NCI-H187 (cell line): Measurements from ENCODE around the gene TRIP12.
A peak's percentile ranks its signal among the peaks of the same experiment; 100 is the strongest.
"Not testable (repeated sequence)": the region's sequence is repeated elsewhere in the genome, so short reads cannot be mapped to it uniquely, and the experiment has no call there.

Source experiments
- DNase-seq, 2 experiments: peaks; one replicate each; lab custom pipeline; 2025; lab: John Stamatoyannopoulos, UW

The TRIP12 gene

DNA sequence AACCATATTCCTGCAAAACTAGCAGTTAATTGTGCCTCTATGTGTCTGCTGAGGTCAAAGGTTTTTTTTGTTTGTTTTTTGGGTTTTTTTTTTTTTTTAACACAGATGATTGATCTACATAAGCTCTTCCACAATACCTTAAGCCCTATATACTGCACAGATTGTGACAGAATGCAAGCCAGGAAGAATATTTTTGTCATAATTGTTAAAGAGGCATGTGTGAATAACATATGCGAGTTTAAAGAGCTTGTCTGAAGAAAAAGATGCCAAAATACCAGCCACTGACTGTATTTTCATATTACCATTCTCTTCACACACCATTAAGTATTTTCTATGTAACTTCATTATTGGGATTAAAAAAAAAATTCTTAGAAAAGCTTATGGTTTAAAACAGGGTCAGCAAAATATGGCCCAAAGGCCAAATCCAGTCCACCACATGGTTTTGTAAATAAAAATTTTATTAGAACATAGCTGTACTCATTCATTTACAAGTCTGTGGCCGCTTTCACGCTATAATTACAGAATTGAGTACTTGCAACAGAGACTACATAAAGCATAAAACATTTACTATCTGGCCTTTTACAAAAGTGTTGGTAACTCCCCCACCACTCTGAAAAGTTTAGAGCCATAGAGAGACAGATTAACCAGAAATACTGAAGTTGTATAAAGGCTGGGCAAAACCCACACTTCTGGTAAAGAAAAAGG is 89.9 kb downstream of the TRIP12 start:
- no peak for DNase-seq

DNA sequence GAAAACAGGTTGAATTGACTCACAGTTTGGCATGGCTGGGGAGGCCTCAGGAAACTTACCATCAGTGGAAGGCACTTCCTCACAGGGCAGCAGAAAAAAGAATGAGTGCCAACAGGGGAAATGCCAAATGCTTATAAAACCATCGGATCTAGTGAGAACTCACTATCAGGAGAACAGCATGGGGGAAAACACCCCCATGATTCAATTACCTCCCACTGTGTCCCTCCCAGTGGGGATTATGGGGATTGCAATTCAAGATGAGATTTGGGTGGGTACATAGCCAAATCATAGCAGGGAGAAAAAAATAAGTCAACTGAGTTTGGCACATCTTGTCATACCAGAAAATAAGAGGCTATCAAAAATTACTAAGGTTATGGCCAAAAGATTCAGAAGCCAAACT is 96.3 kb downstream of the TRIP12 start:
- DNase-seq, result no peak

DNA sequence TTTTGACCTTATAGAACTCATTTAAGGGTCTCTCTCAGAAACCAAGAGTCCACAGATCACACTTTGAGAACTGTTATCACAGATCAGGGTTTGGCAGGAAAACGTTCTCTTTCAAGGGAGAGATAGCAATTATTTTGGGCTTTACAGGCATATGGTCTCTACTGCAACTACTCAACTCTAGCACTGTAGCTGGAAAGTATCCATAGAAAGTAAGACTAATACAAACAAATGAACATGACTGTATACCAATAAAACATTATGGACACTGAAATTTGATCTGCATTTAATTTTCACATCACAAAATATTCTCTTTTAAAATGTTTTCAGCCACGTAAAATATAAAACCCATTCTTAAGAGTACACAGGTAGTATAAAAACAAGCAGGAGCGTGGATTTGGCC is 100.5 kb downstream of the TRIP12 start:
- no peak for DNase-seq

DNA sequence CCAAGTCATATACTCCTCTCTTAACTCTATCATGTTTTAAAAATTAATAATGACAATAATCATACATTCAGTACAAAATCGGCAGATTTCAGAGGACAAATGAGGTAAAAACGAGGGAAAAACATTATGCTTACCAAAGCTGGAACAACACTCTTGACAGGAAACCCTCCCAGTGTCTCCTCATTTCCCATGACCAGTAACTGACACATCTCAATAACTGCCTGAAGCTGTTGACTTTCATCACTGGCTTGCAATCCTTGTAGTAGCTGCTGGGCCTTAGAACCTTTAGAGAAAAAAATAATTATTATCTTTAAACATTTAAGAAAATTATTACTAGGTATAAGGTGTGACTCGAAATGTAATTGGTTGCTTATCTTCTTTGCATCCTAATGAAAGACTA is 103.6 kb downstream of the TRIP12 start:
- DNase-seq, result no peak

DNA sequence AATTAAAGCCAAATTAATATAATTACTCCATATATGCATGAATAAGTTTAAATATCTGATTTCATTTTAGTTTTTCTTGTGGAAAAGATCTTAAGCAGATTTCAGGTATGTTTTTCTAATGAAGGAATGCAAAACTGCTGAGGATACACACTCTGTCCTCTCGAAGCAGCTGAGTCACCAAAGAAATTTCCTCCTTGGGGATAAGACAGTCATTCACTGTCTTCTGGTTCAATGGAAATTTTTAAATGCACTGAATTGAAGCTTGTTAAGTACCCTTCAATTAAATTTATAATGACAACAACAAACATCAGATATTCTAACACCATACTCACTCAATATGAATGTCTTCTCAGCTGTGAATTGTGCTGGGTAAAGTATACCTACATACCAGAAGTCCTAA is 106.0 kb downstream of the TRIP12 start:
- no peak for DNase-seq

DNA sequence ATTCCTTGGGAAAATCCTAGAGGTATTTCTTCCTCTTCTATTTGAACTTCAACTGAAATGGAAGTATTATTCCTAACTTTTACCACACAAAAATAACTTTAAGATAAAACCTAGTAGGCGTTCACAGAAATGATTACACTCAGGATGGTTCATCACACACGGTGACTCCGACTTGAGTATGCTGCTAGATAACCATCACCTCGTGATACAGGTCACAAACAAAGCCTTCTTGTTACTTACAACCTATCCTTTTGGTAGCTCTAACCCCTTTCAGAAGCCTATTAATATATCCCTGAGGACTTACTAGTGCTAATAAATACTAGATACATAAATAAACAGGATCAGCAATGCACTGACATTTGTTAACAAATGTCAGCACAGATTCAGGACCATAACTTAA is 106.5 kb downstream of the TRIP12 start:
- no peak for DNase-seq

DNA sequence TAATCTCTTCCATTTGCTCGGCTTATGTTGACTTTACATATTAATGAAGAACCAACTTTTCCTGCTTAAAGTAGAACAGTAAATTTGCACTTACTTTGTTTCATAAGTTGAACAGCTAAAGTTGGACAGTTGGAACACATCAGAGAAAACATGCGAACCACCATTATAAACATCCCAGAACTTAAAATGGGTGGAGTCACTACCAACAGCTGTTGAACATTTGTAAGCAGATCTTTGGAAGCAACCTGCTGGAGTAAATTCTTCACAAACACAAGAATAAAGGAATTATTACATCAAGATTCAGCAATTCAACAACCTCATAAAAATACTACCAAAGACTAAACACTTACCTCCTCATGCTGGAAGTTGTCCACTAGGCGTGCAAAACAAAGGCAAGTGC is 111.0 kb downstream of the TRIP12 start:
- DNase-seq, result no peak

DNA sequence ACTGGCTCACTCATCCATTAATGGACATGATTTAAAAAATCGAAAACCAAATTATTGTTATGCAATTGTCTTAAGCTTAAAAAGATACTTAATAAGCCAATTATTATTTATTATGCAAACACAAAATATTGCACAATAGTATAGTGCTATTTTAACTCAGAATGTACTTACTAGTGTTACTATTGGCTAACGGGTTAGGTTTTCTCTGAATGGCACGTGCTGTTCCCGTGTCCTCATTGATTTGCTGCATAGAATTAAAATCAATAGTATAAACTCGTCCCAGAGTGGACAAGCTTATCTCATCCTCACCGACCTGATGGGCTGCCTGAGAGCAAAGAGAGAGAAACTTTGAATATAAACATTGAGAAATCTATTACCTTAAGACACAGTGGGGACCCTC is 116.2 kb downstream of the TRIP12 start:
- DNase-seq, result no peak

DNA sequence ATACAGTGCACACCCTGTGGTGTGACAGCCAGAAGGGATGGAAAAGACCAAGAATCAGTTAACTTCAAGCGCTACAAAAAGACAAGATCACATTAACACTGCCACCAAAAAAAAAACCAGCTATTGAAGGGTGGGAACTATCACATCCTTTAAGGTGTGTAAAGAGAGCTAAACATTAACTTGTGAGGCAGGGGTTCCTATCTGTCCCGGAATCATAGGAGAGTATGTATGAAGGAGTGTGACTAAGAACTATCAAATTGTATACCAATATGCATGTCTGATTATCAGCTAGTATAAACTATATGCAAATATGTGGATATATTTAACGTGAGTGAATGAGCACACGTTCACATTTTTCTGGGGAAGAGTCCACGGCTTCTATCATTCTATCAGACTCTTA is 119.0 kb downstream of the TRIP12 start:
- no peak for DNase-seq

DNA sequence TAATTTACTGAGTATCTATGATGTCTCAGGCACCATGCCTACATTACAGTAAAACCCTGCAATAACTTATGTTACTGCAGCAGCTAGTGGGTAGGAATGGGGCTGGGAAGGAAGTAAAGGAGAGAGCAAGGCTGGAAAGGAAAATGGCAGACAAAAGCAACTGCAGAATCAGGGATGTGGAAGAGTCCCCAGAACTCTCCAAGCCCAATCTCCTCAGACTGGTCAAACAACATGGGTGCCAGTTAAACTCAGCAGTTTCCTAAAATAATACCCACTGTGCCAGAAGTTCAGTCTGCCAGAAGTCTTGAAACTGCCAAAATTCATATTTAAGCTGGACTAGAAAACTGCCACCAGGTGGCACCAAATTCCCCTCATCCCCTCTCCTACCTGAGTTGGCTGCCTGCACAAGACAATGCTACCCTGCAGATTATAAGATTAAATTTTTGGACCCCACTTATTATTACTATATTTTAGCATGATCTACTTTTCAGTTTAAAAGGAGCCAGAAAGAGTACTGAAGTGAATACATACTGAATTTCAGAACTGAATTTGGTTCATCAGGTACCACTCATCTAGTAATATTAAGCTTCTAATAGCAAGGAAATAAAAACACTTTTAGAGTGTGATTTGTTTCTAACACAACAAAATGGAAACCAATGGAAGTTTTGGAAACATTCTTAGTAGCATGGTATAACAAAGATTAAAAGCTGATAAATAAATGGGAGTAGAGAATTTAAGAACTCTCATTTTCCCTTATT is 120.6 kb downstream of the TRIP12 start:
- peak in 1 of 2 experiments; percentile 3 for DNase-seq

DNA sequence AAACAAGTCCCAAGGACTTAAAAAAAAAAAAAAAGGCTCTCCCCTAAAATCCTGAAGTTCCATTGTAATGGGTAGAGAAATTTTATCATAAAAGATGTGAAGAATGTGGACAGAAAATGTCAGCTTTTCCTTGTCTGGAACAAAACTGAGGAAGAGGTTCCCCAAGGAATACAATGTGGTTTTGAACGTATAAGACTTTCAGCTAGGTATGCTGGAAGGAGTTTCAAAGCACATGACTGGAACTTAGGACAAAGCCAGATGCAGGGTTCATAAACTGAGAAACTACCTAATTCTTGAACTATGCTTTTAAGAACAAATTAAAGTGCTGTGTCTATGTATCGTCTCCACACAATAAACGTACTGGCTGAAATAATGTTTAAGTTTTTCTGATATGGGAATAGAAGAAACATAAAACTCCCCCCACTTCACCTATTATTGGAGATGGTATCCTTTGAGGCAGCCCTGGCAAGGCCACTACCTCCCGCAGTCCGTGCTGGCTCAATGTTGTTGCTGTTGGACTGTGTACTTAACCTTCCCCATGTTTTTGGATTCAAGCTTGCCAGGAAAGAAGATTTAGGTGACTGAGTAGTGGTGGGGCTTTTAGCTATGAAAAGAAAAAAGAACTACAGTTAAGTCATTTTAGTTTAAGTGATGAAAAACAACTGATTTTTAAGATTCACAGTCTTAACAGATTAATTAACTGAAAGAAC is 123.2 kb downstream of the TRIP12 start:
- DNase-seq, result no peak

DNA sequence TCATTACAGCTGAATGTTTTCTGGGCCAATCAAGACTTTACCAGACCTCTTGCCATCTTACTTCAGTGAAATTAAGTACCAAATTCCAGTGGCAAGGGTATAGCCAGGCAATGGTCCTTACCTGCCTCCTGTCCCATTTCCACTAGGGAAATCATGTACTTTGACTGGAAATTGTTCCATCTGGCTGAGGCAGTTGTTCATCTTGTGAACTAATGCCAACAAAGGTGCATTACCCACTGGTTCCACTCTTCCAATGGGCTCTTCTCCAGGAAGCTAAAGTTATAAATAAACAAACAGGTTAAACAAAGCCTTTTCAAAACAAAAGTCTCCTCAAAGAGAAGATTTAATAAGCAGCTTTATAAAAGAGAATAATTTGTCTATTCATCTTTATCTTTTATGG is 126.8 kb downstream of the TRIP12 start:
- no peak for DNase-seq

DNA sequence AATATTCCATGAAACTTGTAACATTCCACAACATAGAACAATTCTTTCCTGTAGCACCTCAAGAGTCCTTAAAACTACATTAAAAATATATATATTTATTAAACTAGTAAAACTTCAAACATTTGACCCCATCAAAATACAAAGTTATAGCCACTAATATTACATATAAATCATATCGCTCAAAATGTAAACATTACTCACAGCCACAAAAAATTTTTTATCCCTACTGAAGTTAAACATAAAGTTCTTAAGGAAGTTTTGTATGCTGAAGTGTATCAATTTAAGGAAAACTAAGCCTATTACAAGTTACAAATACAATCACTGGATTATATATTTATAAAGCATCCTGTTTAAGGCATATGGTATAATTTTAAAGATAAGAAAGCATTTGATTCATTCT is 127.2 kb downstream of the TRIP12 start:
- DNase-seq, result no peak

DNA sequence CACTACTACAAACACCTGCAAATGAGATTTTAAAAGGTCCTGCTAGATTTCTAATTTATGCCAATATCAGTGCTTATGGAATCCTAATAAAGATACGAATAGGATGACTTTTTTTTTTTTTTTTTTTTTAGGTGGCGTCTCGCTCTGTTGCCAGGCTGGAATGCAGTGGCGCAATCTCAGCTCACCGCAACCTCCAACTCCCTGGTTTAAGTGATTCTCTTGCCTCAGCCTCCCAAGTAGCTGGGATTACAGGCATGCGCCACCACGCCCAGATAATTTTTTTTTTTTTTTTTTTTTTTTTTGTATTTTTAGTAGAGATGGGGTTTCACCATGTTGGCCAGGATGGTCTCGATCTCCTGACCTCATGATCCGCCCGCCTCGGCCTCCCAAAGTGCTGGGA is 135.5 kb downstream of the TRIP12 start:
- DNase-seq, result not testable (repeated sequence)

DNA sequence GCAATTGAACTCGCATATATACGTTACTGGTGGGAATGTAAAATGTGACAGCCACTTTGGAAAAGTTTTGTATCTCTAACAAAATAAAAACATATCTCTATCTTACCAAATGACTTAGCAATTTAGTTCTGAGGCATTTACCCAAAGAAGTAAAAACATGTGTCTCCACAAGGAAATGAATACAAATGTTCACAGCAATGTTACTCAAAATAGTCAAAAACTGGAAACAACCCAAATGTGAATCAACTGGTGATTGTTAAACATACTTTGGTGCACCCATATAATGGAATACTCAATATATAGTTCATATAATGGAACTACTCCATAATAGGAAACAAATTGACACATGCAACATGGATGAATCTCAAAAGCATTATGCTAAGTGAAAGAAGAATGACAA is 137.0 kb downstream of the TRIP12 start:
- no peak for DNase-seq

DNA sequence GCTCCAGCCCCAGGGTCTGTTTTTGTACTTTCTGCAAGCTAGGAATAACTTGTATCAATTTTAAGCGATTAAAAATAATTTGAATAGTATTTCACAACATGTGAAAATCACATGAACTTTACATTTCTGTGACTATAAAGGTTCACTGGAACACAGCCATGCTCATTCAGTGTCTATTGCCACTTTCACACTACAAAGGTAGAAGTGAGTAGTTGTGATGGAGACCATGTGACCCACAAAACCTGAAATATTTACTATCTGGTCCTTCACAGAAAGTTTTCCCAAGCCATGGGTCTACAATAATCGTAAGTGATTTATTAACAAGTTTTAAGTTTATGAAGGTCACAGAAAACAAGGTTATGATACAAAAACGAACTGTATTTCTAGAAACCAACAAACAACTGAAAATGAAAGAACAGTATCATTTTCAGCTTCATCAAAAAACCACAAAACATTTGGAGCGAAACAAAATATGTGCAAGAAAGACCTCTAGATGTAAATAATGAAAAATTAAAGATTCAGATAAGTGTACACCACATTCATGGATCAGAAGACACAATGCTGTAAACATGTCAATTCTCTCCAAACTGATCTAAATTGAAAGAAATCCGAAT is 138.6 kb downstream of the TRIP12 start:
- no peak for DNase-seq

DNA sequence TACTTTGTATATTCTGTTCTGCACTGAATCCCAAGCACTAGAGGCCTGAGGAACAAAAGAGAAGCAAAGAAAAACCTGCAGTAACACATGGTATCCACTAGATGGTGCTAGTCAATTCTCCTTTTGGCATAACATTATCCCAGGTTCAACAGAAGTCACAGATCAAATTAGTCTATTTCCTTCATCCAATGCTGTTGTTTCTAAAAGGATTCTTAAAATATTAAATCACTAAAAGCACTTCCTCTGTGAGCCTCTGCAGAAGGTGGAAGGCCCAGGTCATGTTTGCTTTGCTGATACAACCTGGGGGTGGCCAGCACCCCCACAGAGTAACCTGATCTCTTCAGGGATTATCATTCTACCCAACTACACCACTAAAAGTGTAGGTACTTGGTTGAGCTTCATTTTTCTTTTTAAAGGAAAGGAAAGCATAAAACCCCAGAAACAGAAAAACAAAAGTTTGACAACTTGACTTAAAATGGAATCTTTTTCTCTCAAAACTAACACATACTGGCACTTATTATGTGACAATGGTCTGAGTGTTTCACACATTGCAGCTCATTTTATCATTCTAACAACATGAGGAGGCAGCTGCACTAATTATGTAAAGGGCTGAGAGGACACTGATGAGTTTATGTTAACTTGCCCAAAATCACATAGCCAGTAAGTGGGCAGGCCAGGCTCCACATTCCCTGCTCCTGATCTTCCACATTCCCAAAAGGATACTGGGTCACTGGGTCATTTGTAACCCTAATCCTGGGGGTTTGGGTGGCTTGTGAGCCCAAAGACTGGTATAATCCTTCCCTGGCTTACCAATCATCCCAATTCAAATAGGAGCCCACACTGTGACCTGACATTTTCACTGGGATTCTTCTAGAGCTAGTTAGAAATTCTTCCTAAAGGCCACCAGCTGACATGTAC is 140.7 kb downstream of the TRIP12 start:
- DNase-seq, result no peak

DNA sequence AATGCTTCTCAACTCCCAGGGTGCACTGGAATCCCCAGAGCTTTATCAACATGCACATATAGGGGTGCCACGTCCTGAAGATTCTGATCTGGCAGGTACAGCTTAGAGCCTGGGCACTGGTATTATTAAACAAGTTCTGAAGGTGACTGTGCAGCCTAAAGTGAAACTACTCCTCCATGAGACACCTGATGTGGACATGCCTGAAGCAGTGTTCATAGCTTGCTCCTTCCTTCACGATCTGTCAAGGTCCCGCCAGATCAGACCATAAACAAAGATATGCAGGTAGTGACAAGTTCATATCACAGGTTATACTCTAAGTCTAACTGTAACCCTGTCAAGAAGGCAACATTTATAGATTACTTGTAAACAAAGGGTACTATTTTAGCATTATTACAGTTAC is 142.2 kb downstream of the TRIP12 start:
- no peak for DNase-seq

DNA sequence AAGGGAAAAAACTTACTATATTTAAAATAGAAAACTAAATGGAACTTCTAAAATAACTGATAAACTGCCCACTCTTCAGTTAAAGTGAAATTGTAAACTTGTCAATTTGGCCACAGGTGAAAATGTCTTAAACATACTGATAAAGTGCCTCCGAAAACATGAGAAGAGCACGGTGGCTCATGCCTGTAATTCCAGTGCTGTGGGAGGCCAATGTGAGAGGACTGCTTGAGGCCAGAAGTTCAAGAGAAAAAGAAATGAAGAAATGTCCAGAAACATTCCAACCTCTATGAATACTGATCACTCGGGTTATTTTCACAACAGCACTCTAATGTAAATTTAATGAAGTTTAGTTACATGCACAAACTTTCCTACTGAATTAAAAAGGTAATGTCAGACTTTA is 144.1 kb downstream of the TRIP12 start:
- DNase-seq, result no peak

DNA sequence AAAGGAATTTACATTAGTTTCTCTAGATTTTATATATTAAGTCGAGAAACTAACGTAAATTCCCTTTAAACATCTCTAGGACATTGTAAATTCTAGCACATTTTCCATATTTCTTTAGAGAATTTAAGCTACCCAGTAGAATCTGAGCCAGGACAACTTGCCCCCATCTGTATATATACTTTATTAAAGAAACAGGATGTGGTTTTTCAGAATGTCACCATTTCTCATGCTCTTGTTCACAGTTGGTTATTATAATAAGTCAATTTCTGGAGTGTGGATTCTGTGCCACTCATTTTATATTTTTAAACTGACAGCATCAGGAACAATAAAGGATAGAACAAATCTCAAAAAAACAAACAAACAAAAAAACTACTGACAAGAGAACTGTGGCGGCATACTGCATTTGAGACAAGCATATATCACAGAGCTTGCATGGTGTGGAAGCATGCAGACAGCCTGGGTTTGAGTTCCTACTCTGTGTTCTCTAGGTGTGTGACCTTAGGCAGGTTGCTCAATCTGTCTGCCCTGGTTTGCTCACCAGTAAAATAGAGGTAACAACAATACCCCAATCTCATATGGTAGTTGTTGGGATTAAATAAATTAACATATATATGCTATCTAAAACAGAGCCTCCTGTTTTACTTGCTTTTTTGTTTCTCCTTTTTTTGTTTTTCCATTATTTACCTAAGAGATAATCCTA is 146.0 kb downstream of the TRIP12 start:
- DNase-seq, result no peak

DNA sequence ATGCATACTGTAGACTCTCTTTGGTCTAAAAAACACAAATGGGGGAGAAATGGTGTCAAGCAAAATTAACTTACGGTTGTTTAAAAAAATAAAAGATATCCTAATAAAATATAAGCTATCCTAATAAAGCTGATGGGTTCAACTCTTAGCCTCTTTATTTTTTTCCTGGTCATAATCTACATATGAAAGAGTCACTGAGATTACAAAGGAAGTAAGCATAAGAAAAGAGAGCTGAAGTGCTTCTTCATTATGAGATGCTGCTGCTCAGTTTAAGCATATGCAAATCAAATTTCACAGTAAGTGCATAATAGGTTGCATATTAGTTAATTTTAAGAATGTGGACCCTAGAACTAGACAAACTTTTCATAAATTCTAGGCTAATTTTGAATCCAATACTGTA is 147.6 kb downstream of the TRIP12 start:
- no peak for DNase-seq
